Measurements from ENCODE around the gene KCNK18.

DNA sequence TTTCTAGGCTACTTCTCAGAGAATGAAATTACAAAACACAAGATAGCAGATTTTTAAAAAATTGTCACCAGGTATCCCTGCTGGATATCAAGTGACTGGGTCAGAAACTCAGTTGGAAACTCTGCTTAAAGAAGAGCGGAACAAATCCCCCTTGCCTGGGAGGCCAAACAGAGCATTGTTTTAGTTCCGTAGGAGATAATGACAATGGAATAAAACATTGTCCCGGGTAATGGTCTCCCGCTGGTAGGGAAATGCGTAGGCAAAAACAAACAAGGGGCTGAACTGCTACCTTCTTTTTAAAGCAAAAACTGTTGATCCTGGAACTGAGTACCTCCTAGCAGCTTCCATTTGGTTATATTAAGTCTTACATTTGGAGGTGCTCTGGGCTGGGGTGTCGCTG is 37.9 kb upstream of the KCNK18 start:
- TF ChIP-seq, protein P1, sequence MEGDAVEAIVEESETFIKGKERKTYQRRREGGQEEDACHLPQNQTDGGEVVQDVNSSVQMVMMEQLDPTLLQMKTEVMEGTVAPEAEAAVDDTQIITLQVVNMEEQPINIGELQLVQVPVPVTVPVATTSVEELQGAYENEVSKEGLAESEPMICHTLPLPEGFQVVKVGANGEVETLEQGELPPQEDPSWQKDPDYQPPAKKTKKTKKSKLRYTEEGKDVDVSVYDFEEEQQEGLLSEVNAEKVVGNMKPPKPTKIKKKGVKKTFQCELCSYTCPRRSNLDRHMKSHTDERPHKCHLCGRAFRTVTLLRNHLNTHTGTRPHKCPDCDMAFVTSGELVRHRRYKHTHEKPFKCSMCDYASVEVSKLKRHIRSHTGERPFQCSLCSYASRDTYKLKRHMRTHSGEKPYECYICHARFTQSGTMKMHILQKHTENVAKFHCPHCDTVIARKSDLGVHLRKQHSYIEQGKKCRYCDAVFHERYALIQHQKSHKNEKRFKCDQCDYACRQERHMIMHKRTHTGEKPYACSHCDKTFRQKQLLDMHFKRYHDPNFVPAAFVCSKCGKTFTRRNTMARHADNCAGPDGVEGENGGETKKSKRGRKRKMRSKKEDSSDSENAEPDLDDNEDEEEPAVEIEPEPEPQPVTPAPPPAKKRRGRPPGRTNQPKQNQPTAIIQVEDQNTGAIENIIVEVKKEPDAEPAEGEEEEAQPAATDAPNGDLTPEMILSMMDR (conservative IDR thresholded peaks at IDR 0.05): no peak
- TF ChIP-seq EZH2 (IDR thresholded peaks at IDR 0.05; ENCODE audit: low read depth): no peak
